Panc1 (cell line): ENCODE data around the gene FBXW7. TPM values are rescaled to one million over a fixed set of nuclear protein-coding genes. Genes with fewer than 3 reads are reported as not detected.
"Not testable (repeated sequence)": the region's sequence is repeated elsewhere in the genome, so short reads cannot be mapped to it uniquely, and the experiment has no call there.

ENCODE experiments used
- ATAC-seq: fragments of 200-7000 bp; cut with Tn5 transposase; 2 replicates; pipeline ENCODE4 v1.9.1; 2020; ENCODE audit warnings: mild to moderate bottlenecking, moderate library complexity
- BruUV-seq: library from RNA; stranded (reverse); fragments of 400-500 nt; replicated peaks from 2 replicates; lab custom pipeline; 2021; lab: Mats Ljungman, UMichigan
- CTCF ChIA-PET: fragments of 300-600 bp; sonication (Branson Sonifier 250); formaldehyde crosslinking; loops from one replicate; lab custom pipeline; 2022; ENCODE audit warnings: antibody characterized with exemption; lab: Charles Lee
- POLR2A ChIA-PET: fragments of 300-600 bp; sonication (Branson Sonifier 250); formaldehyde crosslinking; loops from one replicate; lab custom pipeline; 2022; ENCODE audit warnings: antibody characterized with exemption; lab: Charles Lee
- DNase-seq: peaks from one replicate; pipeline ENCODE4 v3.0.0-alpha.2; 2010; ENCODE audit warnings: low read depth, low spot score
- H3K27ac ChIP-seq: 2 replicates; pipeline ENCODE4 v1.5.1; 2011; ENCODE audit warnings: mild to moderate bottlenecking, low read length, inconsistent platforms
- H3K27me3 ChIP-seq: fragments of 200-500 bp; sonication (Bioruptor generic); 2 replicates; pipeline ENCODE4 v1.6.0; 2014; ENCODE audit warnings: low read length, inconsistent platforms; ENCODE audit not compliant: control insufficient read depth, insufficient read depth
- H3K36me3 ChIP-seq: fragments of 200-500 bp; sonication (Bioruptor generic); 2 replicates; pipeline ENCODE4 v1.5.1; 2014; ENCODE audit warnings: inconsistent platforms, mild to moderate bottlenecking, low read length, moderate library complexity; ENCODE audit not compliant: control insufficient read depth, insufficient read depth
- H3K4me1 ChIP-seq: 2 replicates; pipeline ENCODE4 v1.5.1; 2011; ENCODE audit warnings: inconsistent platforms, mild to moderate bottlenecking, low read length, moderate library complexity; ENCODE audit not compliant: control insufficient read depth, insufficient read depth
- H3K4me3 ChIP-seq, 2 experiments: 2 replicates each; pipeline ENCODE4 v1.5.1; 2011 to 2012; ENCODE audit warnings: low read depth in 2 of 2, low read length in 2 of 2, mild to moderate bottlenecking in 2 of 2, inconsistent platforms in 1 of 2, moderate library complexity in 1 of 2
- H3K9me3 ChIP-seq: fragments of 200-500 bp; sonication (Bioruptor generic); 2 replicates; pipeline ENCODE4 v1.5.1; 2014; ENCODE audit warnings: low read depth, mild to moderate bottlenecking, inconsistent platforms, low read length, moderate library complexity; ENCODE audit not compliant: control insufficient read depth, insufficient read depth
- CTCF ChIP-seq: fragments of 450-650 bp; IDR thresholded peaks from 2 replicates; pipeline ENCODE4 v1.5.1; 2017; ENCODE audit warnings: mild to moderate bottlenecking
- POLR2AphosphoS5 ChIP-seq: IDR thresholded peaks from 2 replicates; pipeline ENCODE4 v1.6.1; 2012; ENCODE audit warnings: mild to moderate bottlenecking, low read depth, low read length, moderate library complexity
- REST ChIP-seq, 2 experiments: IDR thresholded peaks; 2 replicates each; pipeline ENCODE4 v1.6.1; 2011 to 2012; ENCODE audit warnings: low read depth in 2 of 2, control low read depth in 1 of 2, low read length in 1 of 2, mild to moderate bottlenecking in 1 of 2, moderate library complexity in 1 of 2; ENCODE audit not compliant: insufficient read depth in 1 of 2
- SIN3A ChIP-seq: IDR thresholded peaks from 2 replicates; pipeline ENCODE4 v1.6.1; 2012; ENCODE audit warnings: low read depth, mild to moderate bottlenecking, low read length, moderate library complexity, borderline replicate concordance; ENCODE audit not compliant: insufficient read depth
- TCF7L2 ChIP-seq: IDR thresholded peaks from 2 replicates; pipeline ENCODE4 v1.6.1; 2011; ENCODE audit warnings: mild to moderate bottlenecking, low read depth, low read length, inconsistent platforms
- in situ Hi-C: cut with HindIII; loops from 2 replicates; pipeline ENCODE4 v1.10.0; 2016; ENCODE audit warnings: low sequenced_read_pairs, low pct_unique_long_range_greater_than_20kb
- intact Hi-C: fragments of 100-400 bp; cut with micrococcal nuclease; formaldehyde crosslinking; loops from one replicate; pipeline ENCODE4 v1.10.0; 2022; ENCODE audit not compliant: unreplicated experiment
- total RNA-seq: library from RNA; stranded (reverse); gene quantifications from one replicate; pipeline ENCODE4 v1.2.1, GENCODE V29; 2021; ENCODE audit not compliant: unreplicated experiment

FBXW7 gene
- total RNA-seq, 1 experiment from 2014 or later, result 16.2 TPM

GRCh38 chr4:152554742-152555141 lies 18.9 kb upstream of the FBXW7 start:
- intact Hi-C loops (no loop called here), in situ Hi-C loops (no loop called here)
- H3K27ac ChIP-seq, result no peak overlapping the region
- ATAC-seq (no peak), DNase-seq (no peak)
- H3K9me3 ChIP-seq, result no peaks in the 10 kb centered on the region
- TF ChIP-seq REST (IDR thresholded peaks at IDR 0.05; ENCODE audit: insufficient read depth in 1 of 2, low read depth in 2 of 2, low read length in 1 of 2) (no peak), CTCF (no peak), SIN3A (no peak), POLR2AphosphoS5 (no peak), TCF7L2 (no peak)
- no peaks in the 10 kb centered on the region for H3K27me3 ChIP-seq
- ChIA-PET POLR2A (no interaction called here), CTCF (interaction anchor here (0.7 to 0.8 kb wide), 2 partner anchors 131 to 1241 kb away, joined by 4 read pairs; no protein-coding TSS in a partner anchor)
- no TSS peak for BruUV-seq
- no peak overlapping the region for H3K4me3 ChIP-seq
- no peaks in the 10 kb centered on the region for H3K36me3 ChIP-seq
- no peaks in the 10 kb centered on the region for H3K4me1 ChIP-seq

- CTCF ChIA-PET, H3K9me3 ChIP-seq: not testable (repeated sequence)
- POLR2A ChIA-PET, result interaction anchor here (0.6 kb wide), 1 partner anchor 204 kb away, joined by 10 read pairs; no protein-coding TSS in a partner anchor
These were observed 14.8 kb upstream of the FBXW7 start for GRCh38 chr4:152550687-152551086.

GRCh38 chr4:152545088-152545487 lies 9.2 kb upstream of the FBXW7 start:
- Histone ChIP-seq H3K9me3 (no peaks in the 10 kb centered on the region), H3K4me1 (no peaks in the 10 kb centered on the region), H3K27me3 (no peaks in the 10 kb centered on the region), H3K4me3 (no peak overlapping the region), H3K36me3 (no peaks in the 10 kb centered on the region), H3K27ac (no peak overlapping the region)
- no peak for TF ChIP-seq TCF7L2
- no peak for TF ChIP-seq SIN3A
- no peak for TF ChIP-seq CTCF
- no peak for TF ChIP-seq POLR2AphosphoS5
- TF ChIP-seq REST (IDR thresholded peaks at IDR 0.05; ENCODE audit: insufficient read depth in 1 of 2, low read depth in 2 of 2, low read length in 1 of 2), result no peak
- POLR2A ChIA-PET, result no interaction called here
- intact Hi-C loops, result no loop called here
- DNase-seq, result no peak
- CTCF ChIA-PET, result no interaction called here
- no TSS peak for BruUV-seq
- ATAC-seq, result no peak
- in situ Hi-C loops, result no loop called here

More at GRCh38 chr4:152550687-152551086, 14.8 kb upstream of the FBXW7 start:
- H3K36me3 ChIP-seq, DNase-seq, H3K4me3 ChIP-seq, in situ Hi-C loops, BruUV-seq, H3K4me1 ChIP-seq, intact Hi-C loops, ATAC-seq, H3K27ac ChIP-seq, H3K27me3 ChIP-seq: not testable (repeated sequence)

- not testable (repeated sequence) for BruUV-seq
These were observed 8.6 kb upstream of the FBXW7 start for GRCh38 chr4:152544533-152544932.

More at GRCh38 chr4:152544533-152544932, 8.6 kb upstream of the FBXW7 start:
- H3K27me3 ChIP-seq, ATAC-seq, POLR2A ChIA-PET, H3K4me3 ChIP-seq, CTCF ChIA-PET, intact Hi-C loops, DNase-seq, in situ Hi-C loops, H3K4me1 ChIP-seq, H3K27ac ChIP-seq, H3K36me3 ChIP-seq, H3K9me3 ChIP-seq: not testable (repeated sequence)
